Lower leg skin (tissue), 3 donors: ENCODE results near the gene SGSH.

Experiments used
- CTCF ChIP-seq, 3 donors: fragments of 450-650 bp; IDR thresholded peaks; one replicate each; pipeline ENCODE4 v1.5.1; 2016; ENCODE audit warnings: antibody characterized with exemption in 3 of 3, mild to moderate bottlenecking in 3 of 3, moderate library complexity in 2 of 3
- POLR2A ChIP-seq, 2 donors: fragments of 450-650 bp; IDR thresholded peaks; one replicate each; pipeline ENCODE4 v1.6.1; 2016 to 2017; ENCODE audit warnings: antibody characterized with exemption in 2 of 2, mild to moderate bottlenecking in 1 of 2, moderate library complexity in 1 of 2

GRCh38 chr17:80182845-80183223 lies 37.3 kb downstream of the SGSH start:
- TF ChIP-seq CTCF (IDR thresholded peaks at IDR 0.05) (no peak), POLR2A (IDR thresholded peaks at IDR 0.05) (no peak)
